ENCODE measurements around the gene POLR3G.

The POLR3G gene

GRCh38 chr5:90474235-90475107 is at the start of gene POLR3G, which contains the start of gene MBLAC2:
TSS of gene POLR3G (plus strand) at chr5:90474864. CDS start at chr5:90485568, 10,704 bp downstream.
TSS of gene MBLAC2 (minus strand) at chr5:90474771. CDS start at chr5:90474292, 479 bp downstream.
- Histone ChIP-seq H3K9ac (ENCODE audit: low read length) (peak within 1 kb of the TSS; percentile 82), H4K20me1 (ENCODE audit: insufficient read depth, low read length) (no peaks in the 10 kb centered on the region), H3K79me2 (ENCODE audit: low read length) (peaks cover 42% of the 10 kb centered on the region), H2AFZ (ENCODE audit: low read depth, low read length) (peak within 1 kb of the TSS; percentile 95), H3K27ac (ENCODE audit: low read length) (peak within 1 kb of the TSS; percentile 59), H3K27me3 (ENCODE audit: low read depth, low read length) (no peaks in the 10 kb centered on the region), H3K9me3 (ENCODE audit: insufficient read depth, low read length) (no peaks in the 10 kb centered on the region), H3K36me3 (replicated peaks; ENCODE audit: low read depth, low read length) (no peaks in the 10 kb centered on the region), H3K4me3 (ENCODE audit: low read length) (peak within 1 kb of the TSS; percentile 88), H3K4me2 (ENCODE audit: low read length) (peak within 1 kb of the TSS; percentile 93), H3K4me1 (ENCODE audit: low read length) (peaks cover 7% of the 10 kb centered on the region)
- TF ChIP-seq, protein P1, sequence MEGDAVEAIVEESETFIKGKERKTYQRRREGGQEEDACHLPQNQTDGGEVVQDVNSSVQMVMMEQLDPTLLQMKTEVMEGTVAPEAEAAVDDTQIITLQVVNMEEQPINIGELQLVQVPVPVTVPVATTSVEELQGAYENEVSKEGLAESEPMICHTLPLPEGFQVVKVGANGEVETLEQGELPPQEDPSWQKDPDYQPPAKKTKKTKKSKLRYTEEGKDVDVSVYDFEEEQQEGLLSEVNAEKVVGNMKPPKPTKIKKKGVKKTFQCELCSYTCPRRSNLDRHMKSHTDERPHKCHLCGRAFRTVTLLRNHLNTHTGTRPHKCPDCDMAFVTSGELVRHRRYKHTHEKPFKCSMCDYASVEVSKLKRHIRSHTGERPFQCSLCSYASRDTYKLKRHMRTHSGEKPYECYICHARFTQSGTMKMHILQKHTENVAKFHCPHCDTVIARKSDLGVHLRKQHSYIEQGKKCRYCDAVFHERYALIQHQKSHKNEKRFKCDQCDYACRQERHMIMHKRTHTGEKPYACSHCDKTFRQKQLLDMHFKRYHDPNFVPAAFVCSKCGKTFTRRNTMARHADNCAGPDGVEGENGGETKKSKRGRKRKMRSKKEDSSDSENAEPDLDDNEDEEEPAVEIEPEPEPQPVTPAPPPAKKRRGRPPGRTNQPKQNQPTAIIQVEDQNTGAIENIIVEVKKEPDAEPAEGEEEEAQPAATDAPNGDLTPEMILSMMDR (IDR thresholded peaks at IDR 0.05; ENCODE audit: low read depth, low read length) = peak; percentile 30
- TF ChIP-seq EZH2phosphoT487 (IDR thresholded peaks at IDR 0.05; ENCODE audit: low read depth) = no peak

DNA sequence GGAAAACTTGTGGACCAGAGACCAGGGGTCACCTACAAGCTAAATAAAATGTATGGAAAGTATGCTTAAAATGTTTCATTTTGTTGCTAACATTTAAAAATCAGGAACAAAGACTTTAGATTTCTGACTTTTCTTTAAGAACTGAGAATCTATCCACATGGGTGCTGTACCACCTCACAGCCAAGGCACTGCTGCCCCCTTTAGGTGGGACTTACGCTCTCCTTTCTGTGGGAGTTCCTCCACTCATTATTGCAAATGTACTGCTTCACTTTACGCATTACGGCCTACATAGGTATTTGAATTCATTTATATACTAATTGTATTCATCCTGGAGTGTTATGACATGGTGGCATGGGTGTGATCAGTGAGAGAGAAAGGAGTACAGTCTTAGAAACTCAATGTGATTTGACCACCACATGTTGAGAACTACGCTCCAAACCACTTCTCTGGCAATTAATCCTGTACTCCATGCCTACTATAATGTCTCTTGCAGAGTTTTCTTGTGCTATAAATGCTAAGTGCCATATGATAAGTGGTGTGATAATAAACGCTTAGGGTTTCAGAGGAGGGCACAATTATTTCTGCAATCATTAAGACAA is 40.4 kb upstream of the POLR3G start:
- no peaks in the 10 kb centered on the region for H3K79me2 ChIP-seq (ENCODE audit: low read length)
- H3K36me3 ChIP-seq (replicated peaks; ENCODE audit: low read depth, low read length) = no peaks in the 10 kb centered on the region
- peak overlapping the region; percentile 21; the same call in 1 of the 2 replicates for H3K4me2 ChIP-seq (ENCODE audit: low read length)
- peaks cover 14% of the 10 kb centered on the region; the same call in 1 of the 2 replicates for H3K27me3 ChIP-seq (ENCODE audit: low read depth, low read length)
- peaks cover 21% of the 10 kb centered on the region for H3K4me1 ChIP-seq (ENCODE audit: low read length)
- H3K4me3 ChIP-seq (ENCODE audit: low read length) = no peak overlapping the region
- no peaks in the 10 kb centered on the region for H4K20me1 ChIP-seq (ENCODE audit: insufficient read depth, low read length)
- peak overlapping the region; percentile 67 for H2AFZ ChIP-seq (ENCODE audit: low read depth, low read length)
- H3K27ac ChIP-seq (ENCODE audit: low read length) = no peak overlapping the region
- H3K9me3 ChIP-seq (ENCODE audit: insufficient read depth, low read length) = no peaks in the 10 kb centered on the region
- H3K9ac ChIP-seq (ENCODE audit: low read length) = no peak overlapping the region
- TF ChIP-seq, protein P1 (IDR thresholded peaks at IDR 0.05; ENCODE audit: low read depth, low read length) = peak; percentile 68
- TF ChIP-seq EZH2phosphoT487 (IDR thresholded peaks at IDR 0.05; ENCODE audit: low read depth) = no peak

DNA sequence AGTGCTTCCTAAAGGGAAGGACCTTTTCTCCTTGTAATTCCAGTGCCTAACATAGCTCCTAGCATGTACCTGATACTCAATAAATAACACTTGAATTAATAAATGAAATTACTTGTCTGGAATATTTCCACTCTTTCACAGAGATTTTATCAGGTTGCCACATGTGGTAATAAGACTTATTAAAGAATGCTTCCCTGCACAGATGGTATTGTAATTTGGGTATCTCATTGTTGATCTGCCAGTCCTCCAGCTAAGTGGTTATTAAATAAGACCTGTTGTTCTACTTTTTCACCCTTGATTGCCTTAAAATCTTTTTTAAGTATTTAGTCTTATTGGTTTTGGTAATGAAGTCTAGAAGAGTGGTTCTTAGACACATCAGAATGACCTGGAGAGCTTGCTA is 37.0 kb upstream of the POLR3G start:
- no peak overlapping the region for H3K4me3 ChIP-seq (ENCODE audit: low read length)

More for the DNA sequence above, 37.0 kb upstream of the POLR3G start:
- H3K9ac ChIP-seq (ENCODE audit: low read length) = no peak overlapping the region
- H2AFZ ChIP-seq (ENCODE audit: low read depth, low read length) = no peak overlapping the region
- peaks cover 14% of the 10 kb centered on the region; the same call in 1 of the 2 replicates for H3K27me3 ChIP-seq (ENCODE audit: low read depth, low read length)
- H3K36me3 ChIP-seq (replicated peaks; ENCODE audit: low read depth, low read length) = no peaks in the 10 kb centered on the region
- no peak overlapping the region for H3K4me2 ChIP-seq (ENCODE audit: low read length)
- H3K4me1 ChIP-seq (ENCODE audit: low read length) = peaks cover 27% of the 10 kb centered on the region
- no peaks in the 10 kb centered on the region for H3K9me3 ChIP-seq (ENCODE audit: insufficient read depth, low read length)
- no peak overlapping the region for H3K27ac ChIP-seq (ENCODE audit: low read length)
- no peak for TF ChIP-seq EZH2phosphoT487 (IDR thresholded peaks at IDR 0.05; ENCODE audit: low read depth)
- TF ChIP-seq, protein P1 (IDR thresholded peaks at IDR 0.05; ENCODE audit: low read depth, low read length) = no peak
- no peaks in the 10 kb centered on the region for H4K20me1 ChIP-seq (ENCODE audit: insufficient read depth, low read length)
- H3K79me2 ChIP-seq (ENCODE audit: low read length) = no peaks in the 10 kb centered on the region
